H9 (cell line): ENCODE data around the gene RNF17. TPM values are rescaled to one million over a fixed set of nuclear protein-coding genes. Genes with fewer than 3 reads are reported as not detected.

ENCODE experiments used
- DNase-seq: peaks from one replicate; pipeline ENCODE4 v3.0.0-alpha.2; 2017
- H2AFZ ChIP-seq: one replicate; pipeline ENCODE4 v1.6.1; 2013; ENCODE audit warnings: mild to moderate bottlenecking, low read length, control low read depth, moderate library complexity
- H2AK5ac ChIP-seq: 2 replicates; pipeline ENCODE4 v1.6.1; 2013; ENCODE audit warnings: low read length, control low read depth, mixed read lengths; ENCODE audit not compliant: insufficient read length
- H2BK120ac ChIP-seq: one replicate; pipeline ENCODE4 v1.6.1; 2013; ENCODE audit warnings: low read depth, mild to moderate bottlenecking, low read length, control low read depth, inconsistent platforms; ENCODE audit not compliant: poor library complexity, severe bottlenecking
- H2BK12ac ChIP-seq: 2 replicates; pipeline ENCODE4 v1.6.1; 2013; ENCODE audit warnings: low read length, control low read depth, mixed read lengths, low read depth; ENCODE audit not compliant: insufficient read length
- H2BK15ac ChIP-seq: 2 replicates; pipeline ENCODE4 v1.6.1; 2013; ENCODE audit warnings: low read depth, low read length, control low read depth
- H2BK20ac ChIP-seq: one replicate; pipeline ENCODE4 v1.6.1; 2013; ENCODE audit warnings: low read depth, mild to moderate bottlenecking, low read length, control low read depth, inconsistent platforms; ENCODE audit not compliant: poor library complexity, severe bottlenecking
- H2BK5ac ChIP-seq: 2 replicates; pipeline ENCODE4 v1.6.1; 2013; ENCODE audit warnings: low read length, control low read depth, mixed read lengths; ENCODE audit not compliant: insufficient read length
- H3K14ac ChIP-seq: 2 replicates; pipeline ENCODE4 v1.6.1; 2013; ENCODE audit warnings: low read length, control low read depth; ENCODE audit not compliant: insufficient read depth
- H3K18ac ChIP-seq: 2 replicates; pipeline ENCODE4 v1.6.1; 2013; ENCODE audit warnings: low read depth, mild to moderate bottlenecking, mixed read lengths, low read length, control low read depth; ENCODE audit not compliant: insufficient read length
- H3K23ac ChIP-seq: 2 replicates; pipeline ENCODE4 v1.6.1; 2013; ENCODE audit warnings: low read length, control low read depth, mixed read lengths, low read depth; ENCODE audit not compliant: insufficient read length
- H3K23me2 ChIP-seq: 2 replicates; pipeline ENCODE4 v1.6.1; 2013; ENCODE audit warnings: low read depth, mild to moderate bottlenecking, mixed read lengths, low read length, control low read depth; ENCODE audit not compliant: insufficient read length, poor library complexity, severe bottlenecking
- H3K27ac ChIP-seq: 2 replicates; pipeline ENCODE4 v1.5.1; 2013; ENCODE audit warnings: low read length, control low read depth, mixed read lengths, low read depth; ENCODE audit not compliant: insufficient read length
- H3K27me3 ChIP-seq: 2 replicates; pipeline ENCODE4 v1.6.1; 2013; ENCODE audit warnings: low read length, control low read depth, inconsistent platforms; ENCODE audit not compliant: insufficient read depth
- H3K4ac ChIP-seq: 2 replicates; pipeline ENCODE4 v1.6.1; 2013; ENCODE audit warnings: low read depth, mild to moderate bottlenecking, control low read depth, inconsistent platforms, low read length, moderate library complexity
- H3K4me1 ChIP-seq: 2 replicates; pipeline ENCODE4 v1.6.1; 2013; ENCODE audit warnings: low read length, control low read depth, inconsistent platforms; ENCODE audit not compliant: insufficient read depth
- H3K4me2 ChIP-seq: 2 replicates; pipeline ENCODE4 v1.6.1; 2013; ENCODE audit warnings: low read length, control low read depth, mixed read lengths; ENCODE audit not compliant: insufficient read length, insufficient read depth
- H3K56ac ChIP-seq: 2 replicates; pipeline ENCODE4 v1.6.1; 2013; ENCODE audit warnings: low read depth, mild to moderate bottlenecking, mixed read lengths, low read length, control low read depth; ENCODE audit not compliant: insufficient read length
- H3K79me1 ChIP-seq: 2 replicates; pipeline ENCODE4 v1.6.1; 2013; ENCODE audit warnings: low read depth, mild to moderate bottlenecking, moderate library complexity, low read length, control low read depth, inconsistent platforms; ENCODE audit not compliant: insufficient read depth, poor library complexity, severe bottlenecking
- H3K79me2 ChIP-seq: 2 replicates; pipeline ENCODE4 v1.6.1; 2013; ENCODE audit warnings: low read length, control low read depth, inconsistent platforms; ENCODE audit not compliant: insufficient read depth
- H3K9ac ChIP-seq: 2 replicates; pipeline ENCODE4 v1.6.1; 2013; ENCODE audit warnings: low read length, control low read depth, mixed read lengths; ENCODE audit not compliant: insufficient read length; ENCODE audit errors: extremely low read depth
- H3K9me3 ChIP-seq: one replicate; pipeline ENCODE4 v1.6.1; 2013; ENCODE audit warnings: low read depth, low read length, inconsistent platforms; ENCODE audit not compliant: control insufficient read depth
- H3T11ph ChIP-seq: one replicate; pipeline ENCODE4 v1.6.1; 2013; ENCODE audit warnings: mild to moderate bottlenecking, low read length, control low read depth, inconsistent platforms
- H4K20me1 ChIP-seq: one replicate; pipeline ENCODE4 v1.6.1; 2013; ENCODE audit not compliant: control insufficient read depth, insufficient read length, insufficient read depth
- H4K5ac ChIP-seq: 2 replicates; pipeline ENCODE4 v1.6.1; 2013; ENCODE audit warnings: low read depth, mild to moderate bottlenecking, mixed read lengths, low read length, control low read depth; ENCODE audit not compliant: insufficient read length
- H4K8ac ChIP-seq: replicated peaks from 2 replicates; pipeline ENCODE4 v1.6.1; 2013; ENCODE audit warnings: low read length, control low read depth, mixed read lengths, low read depth; ENCODE audit not compliant: insufficient read length
- H4K91ac ChIP-seq: 2 replicates; pipeline ENCODE4 v1.6.1; 2013; ENCODE audit warnings: low read depth, mild to moderate bottlenecking, moderate library complexity, mixed read lengths, low read length, control low read depth; ENCODE audit not compliant: insufficient read length
- H3K27ac Mint-ChIP-seq, 3 experiments: 2 replicates in 2 of 3; 3 replicates in 1 of 3; pipeline ENCODE4 v1.8.0; 2020 to 2021; ENCODE audit warnings: mixed read lengths in 3 of 3, mild to moderate bottlenecking in 1 of 3, moderate library complexity in 1 of 3
- H3K27me3 Mint-ChIP-seq: 2 replicates; pipeline ENCODE4 v1.8.0; 2021; ENCODE audit warnings: low read depth, mild to moderate bottlenecking, moderate library complexity, mixed read lengths
- H3K36me3 Mint-ChIP-seq, 3 experiments: 2 replicates in 2 of 3; 3 replicates in 1 of 3; pipeline ENCODE4 v1.8.0; 2020 to 2021; ENCODE audit warnings: low read depth in 3 of 3, mixed read lengths in 3 of 3; ENCODE audit not compliant: insufficient read depth in 1 of 3
- H3K4me1 Mint-ChIP-seq, 2 experiments: 2 replicates each; pipeline ENCODE4 v1.8.0; 2020; ENCODE audit warnings: mixed read lengths in 2 of 2
- H3K4me3 Mint-ChIP-seq, 2 experiments: 2 replicates in 1 of 2; 3 replicates in 1 of 2; pipeline ENCODE4 v1.8.0; 2020 to 2021; ENCODE audit warnings: mild to moderate bottlenecking in 2 of 2, mixed read lengths in 2 of 2, moderate library complexity in 1 of 2
- H3K9me3 Mint-ChIP-seq, 2 experiments: 2 replicates in 1 of 2; 3 replicates in 1 of 2; pipeline ENCODE4 v1.8.0; 2020; ENCODE audit warnings: mild to moderate bottlenecking in 2 of 2, mixed read lengths in 2 of 2, moderate library complexity in 1 of 2
- WGBS: extraction: QIAGEN DNeasy Blood & Tissue Kit; methylation state at CpG from one replicate; pipeline ENCODE4 v1.1.7; 2013; ENCODE audit warnings: missing lambda C conversion rate, low lambda C conversion rate, mixed read lengths; ENCODE audit not compliant: insufficient read length; ENCODE audit errors: extremely low coverage; 5-methylcytosine and 5-hydroxymethylcytosine counted together
- total RNA-seq: library from RNA; stranded (reverse); gene quantifications from 2 replicates; pipeline ENCODE4 v1.2.1, GENCODE V29; 2021
- TF ChIP-seq, protein P1 (sequence below): fragments of 200-600 bp; sonication (generic); conservative IDR thresholded peaks from 3 replicates; pipeline ENCODE4 v1.8.0; 2021; ENCODE audit warnings: antibody characterized with exemption, mild to moderate bottlenecking

The RNF17 gene
- total RNA-seq, 1 experiment from 2014 or later, result not detected

DNA sequence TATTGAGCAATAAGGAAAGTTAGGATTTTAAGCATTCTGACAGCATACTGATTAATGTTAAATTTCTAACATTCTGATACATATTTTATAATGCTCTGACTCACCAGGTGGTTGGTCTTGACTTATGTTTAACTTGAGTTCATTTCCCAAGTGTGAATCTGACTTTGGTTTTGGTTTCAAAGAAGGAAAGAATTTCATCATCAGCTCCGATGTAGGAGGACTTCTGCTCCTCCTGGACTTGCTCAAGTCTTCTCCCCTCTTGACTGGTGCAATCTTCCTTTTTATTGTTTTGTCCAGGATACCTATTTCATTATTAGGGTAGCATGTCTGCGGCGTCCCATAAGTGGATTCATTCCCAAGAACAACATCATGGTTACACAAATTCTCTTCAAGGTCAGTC, 141.3 kb downstream of the RNF17 start:
- no CpG with 5 or more reads among the region's 3 CpGs for WGBS
- Histone ChIP-seq H3K9me3 (no peaks in the 10 kb centered on the region), H4K8ac (no peak overlapping the region), H3K56ac (no peak overlapping the region), H3K79me2 (no peaks in the 10 kb centered on the region), H2BK120ac (no peak overlapping the region), H2BK5ac (no peak overlapping the region), H3K4ac (no peak overlapping the region), H4K91ac (no peak overlapping the region), H3K79me1 (no peaks in the 10 kb centered on the region), H3K9ac (no peak overlapping the region), H3K23me2 (no peaks in the 10 kb centered on the region), H3K4me1 (no peaks in the 10 kb centered on the region), H4K20me1 (no peaks in the 10 kb centered on the region), H2BK15ac (no peak overlapping the region), H2AK5ac (no peak overlapping the region), H2BK12ac (no peak overlapping the region), H3K14ac (no peak overlapping the region), H3K23ac (no peak overlapping the region), H3K27me3 (no peaks in the 10 kb centered on the region), H3T11ph (no peak overlapping the region), H4K5ac (no peak overlapping the region), H3K18ac (no peak overlapping the region), H3K27ac (no peak overlapping the region), H2AFZ (no peak overlapping the region), H2BK20ac (no peak overlapping the region), H3K4me2 (no peak overlapping the region)
- no peak overlapping the region for H3K27ac Mint-ChIP-seq
- no peaks in the 10 kb centered on the region for H3K4me1 Mint-ChIP-seq
- TF ChIP-seq, protein P1, sequence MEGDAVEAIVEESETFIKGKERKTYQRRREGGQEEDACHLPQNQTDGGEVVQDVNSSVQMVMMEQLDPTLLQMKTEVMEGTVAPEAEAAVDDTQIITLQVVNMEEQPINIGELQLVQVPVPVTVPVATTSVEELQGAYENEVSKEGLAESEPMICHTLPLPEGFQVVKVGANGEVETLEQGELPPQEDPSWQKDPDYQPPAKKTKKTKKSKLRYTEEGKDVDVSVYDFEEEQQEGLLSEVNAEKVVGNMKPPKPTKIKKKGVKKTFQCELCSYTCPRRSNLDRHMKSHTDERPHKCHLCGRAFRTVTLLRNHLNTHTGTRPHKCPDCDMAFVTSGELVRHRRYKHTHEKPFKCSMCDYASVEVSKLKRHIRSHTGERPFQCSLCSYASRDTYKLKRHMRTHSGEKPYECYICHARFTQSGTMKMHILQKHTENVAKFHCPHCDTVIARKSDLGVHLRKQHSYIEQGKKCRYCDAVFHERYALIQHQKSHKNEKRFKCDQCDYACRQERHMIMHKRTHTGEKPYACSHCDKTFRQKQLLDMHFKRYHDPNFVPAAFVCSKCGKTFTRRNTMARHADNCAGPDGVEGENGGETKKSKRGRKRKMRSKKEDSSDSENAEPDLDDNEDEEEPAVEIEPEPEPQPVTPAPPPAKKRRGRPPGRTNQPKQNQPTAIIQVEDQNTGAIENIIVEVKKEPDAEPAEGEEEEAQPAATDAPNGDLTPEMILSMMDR, result no peak
- no peaks in the 10 kb centered on the region for H3K9me3 Mint-ChIP-seq
- no peaks in the 10 kb centered on the region for H3K27me3 Mint-ChIP-seq
- no peak for DNase-seq
- no peak overlapping the region for H3K4me3 Mint-ChIP-seq
- H3K36me3 Mint-ChIP-seq, result peaks cover 21 to 77% (median 68%) of the 10 kb centered on the region in 3 experiments; a peak in 6 of 7 replicates
